Neural progenitor cell (in vitro differentiated cells): ENCODE measurements around the gene DLGAP5. TPM values are rescaled to one million over a fixed set of nuclear protein-coding genes. Genes with fewer than 3 reads are reported as not detected.

Experiments
- DNase-seq: peaks from one replicate; pipeline ENCODE4 v3.0.0-alpha.2; 2016; ENCODE audit warnings: low spot score
- H2AFZ ChIP-seq: fragments of 200-600 bp; sonication (generic); replicated peaks from 2 replicates; pipeline ENCODE4 v1.6.1; 2016; ENCODE audit warnings: antibody characterized with exemption
- H3F3A ChIP-seq: fragments of 200-600 bp; sonication (generic); 2 replicates; pipeline ENCODE4 v1.6.1; 2016; ENCODE audit warnings: antibody characterized with exemption, low read depth
- H3K27ac ChIP-seq: fragments of 200-600 bp; sonication (generic); 2 replicates; pipeline ENCODE4 v1.5.1; 2016; ENCODE audit warnings: mild to moderate bottlenecking
- H3K27me3 ChIP-seq: fragments of 200-600 bp; sonication (generic); 2 replicates; pipeline ENCODE4 v1.6.1; 2016; ENCODE audit warnings: mild to moderate bottlenecking, moderate library complexity
- H3K36me3 ChIP-seq: fragments of 200-600 bp; sonication (generic); 2 replicates; pipeline ENCODE4 v1.5.1; 2016
- H3K4me1 ChIP-seq: fragments of 200-600 bp; sonication (generic); 2 replicates; pipeline ENCODE4 v1.6.1; 2016; ENCODE audit warnings: mixed run types
- H3K4me2 ChIP-seq: fragments of 200-600 bp; sonication (generic); 2 replicates; pipeline ENCODE4 v1.6.1; 2016
- H3K4me3 ChIP-seq: fragments of 200-600 bp; sonication (generic); 2 replicates; pipeline ENCODE4 v1.5.1; 2016
- H3K79me2 ChIP-seq: fragments of 200-600 bp; sonication (generic); 2 replicates; pipeline ENCODE4 v1.6.1; 2016; ENCODE audit warnings: low read depth
- H3K9ac ChIP-seq: fragments of 200-600 bp; sonication (generic); 2 replicates; pipeline ENCODE4 v1.6.1; 2016
- H3K9me3 ChIP-seq: fragments of 200-600 bp; sonication (generic); 2 replicates; pipeline ENCODE4 v1.5.1; 2016; ENCODE audit warnings: low read depth
- H4K20me1 ChIP-seq: fragments of 200-600 bp; sonication (generic); 2 replicates; pipeline ENCODE4 v1.6.1; 2016; ENCODE audit warnings: low read depth
- H3K27ac Mint-ChIP-seq: 3 replicates; pipeline ENCODE4 v1.8.0; 2021; ENCODE audit warnings: mixed read lengths
- H3K27me3 Mint-ChIP-seq: 2 replicates; pipeline ENCODE4 v1.8.0; 2022; ENCODE audit warnings: low read depth, mild to moderate bottlenecking, inconsistent platforms, moderate library complexity, mixed read lengths; ENCODE audit not compliant: insufficient read depth
- H3K36me3 Mint-ChIP-seq: 3 replicates; pipeline ENCODE4 v1.8.0; 2021; ENCODE audit warnings: mixed read lengths
- H3K4me1 Mint-ChIP-seq: 3 replicates; pipeline ENCODE4 v1.8.0; 2021; ENCODE audit warnings: mixed read lengths
- H3K4me3 Mint-ChIP-seq: 3 replicates; pipeline ENCODE4 v1.8.0; 2021; ENCODE audit warnings: mild to moderate bottlenecking, moderate library complexity, mixed read lengths
- H3K9me3 Mint-ChIP-seq: 3 replicates; pipeline ENCODE4 v1.8.0; 2020; ENCODE audit warnings: mixed read lengths
- CTCF ChIP-seq: fragments of 200-600 bp; sonication (generic); IDR thresholded peaks from 2 replicates; pipeline ENCODE4 v1.5.1; 2017; ENCODE audit warnings: antibody characterized with exemption, mild to moderate bottlenecking
- EZH2 ChIP-seq: fragments of 200-600 bp; sonication (generic); IDR thresholded peaks from 2 replicates; pipeline ENCODE4 v1.6.1; 2017; ENCODE audit warnings: antibody characterized with exemption, mild to moderate bottlenecking, moderate library complexity
- EZH2phosphoT487 ChIP-seq: fragments of 200-600 bp; sonication (generic); IDR thresholded peaks from 2 replicates; pipeline ENCODE4 v1.6.1; 2017; ENCODE audit warnings: antibody characterized with exemption
- total RNA-seq: library from RNA; depleted of rRNA; stranded (reverse); fragments of >200 nt; gene quantifications from 2 replicates; pipeline ENCODE4 v1.2.3, GENCODE V29; 2015; ENCODE audit warnings: low replicate concordance

DLGAP5 gene
- total RNA-seq, 1 donor from 2014 or later = 313 TPM

GRCh38 chr14:55194656-55195355 lies 3.4 kb upstream of the DLGAP5 start:
- no peaks in the 10 kb centered on the region for H3K9me3 ChIP-seq
- Mint-ChIP-seq H3K9me3 (no peaks in the 10 kb centered on the region), H3K27ac (no peak overlapping the region), H3K27me3 (no peaks in the 10 kb centered on the region), H3K4me1 (peaks cover 9% of the 10 kb centered on the region), H3K36me3 (no peaks in the 10 kb centered on the region), H3K4me3 (no peak overlapping the region)
- H3K27ac ChIP-seq = no peak overlapping the region
- no peaks in the 10 kb centered on the region for H3K27me3 ChIP-seq
- no peak overlapping the region for H3K4me2 ChIP-seq
- no peak overlapping the region for H3K9ac ChIP-seq
- H3K4me1 ChIP-seq = peaks cover 2% of the 10 kb centered on the region
- no peak for DNase-seq
- H3F3A ChIP-seq = peaks cover 4% of the 10 kb centered on the region
- TF ChIP-seq EZH2 (no peak), EZH2phosphoT487 (no peak), CTCF (no peak)
- peaks cover 15% of the 10 kb centered on the region for H3K79me2 ChIP-seq
- H3K4me3 ChIP-seq = no peak overlapping the region
- H3K36me3 ChIP-seq = no peaks in the 10 kb centered on the region
- no peak overlapping the region for H2AFZ ChIP-seq
- H4K20me1 ChIP-seq = peaks cover 8% of the 10 kb centered on the region

DNA sequence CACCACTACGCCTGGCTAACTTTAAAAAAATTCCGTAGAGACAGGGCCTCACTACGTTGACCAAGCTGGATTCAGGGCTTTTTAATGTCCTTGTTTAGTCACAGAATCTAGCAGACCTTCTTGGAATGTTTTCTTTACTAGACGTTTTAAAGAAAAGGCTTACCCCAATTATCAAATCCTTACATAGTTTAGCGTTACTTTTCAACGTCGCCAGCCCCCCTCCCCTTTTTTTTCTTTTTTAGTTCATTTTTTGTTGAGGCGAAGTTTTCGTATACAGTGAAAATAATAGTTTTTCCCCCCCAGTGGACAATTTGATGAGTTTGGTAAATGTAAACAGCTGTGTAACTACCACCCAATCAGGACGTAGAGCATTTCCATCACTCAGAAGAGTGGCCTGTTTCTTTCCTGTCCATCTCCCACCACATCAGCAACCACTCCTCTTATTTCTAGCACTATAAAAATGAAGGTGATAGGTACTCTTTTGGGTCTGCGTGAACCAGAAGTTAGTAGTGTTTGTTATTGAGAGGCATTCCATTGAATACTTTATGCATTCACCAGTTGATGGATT lies 753 bp upstream of the DLGAP5 start:
- Histone ChIP-seq H3K27ac (no peak overlapping the region), H3K4me1 (peaks cover 15% of the 10 kb centered on the region), H3F3A (peaks cover 12% of the 10 kb centered on the region), H3K27me3 (no peaks in the 10 kb centered on the region), H3K9ac (no peak overlapping the region), H3K4me3 (peak overlapping the region; percentile 89), H3K36me3 (peaks cover 10% of the 10 kb centered on the region), H3K9me3 (no peaks in the 10 kb centered on the region), H3K79me2 (peaks cover 42% of the 10 kb centered on the region), H4K20me1 (peaks cover 33% of the 10 kb centered on the region), H3K4me2 (peak overlapping the region; percentile 97), H2AFZ (peak overlapping the region; percentile 77)
- DNase-seq = no peak
- H3K9me3 Mint-ChIP-seq = no peaks in the 10 kb centered on the region
- peaks cover 19% of the 10 kb centered on the region for H3K4me1 Mint-ChIP-seq
- peak overlapping the region; percentile 96 for H3K4me3 Mint-ChIP-seq
- TF ChIP-seq EZH2phosphoT487 (no peak), CTCF (no peak), EZH2 (no peak)
- peaks cover 8% of the 10 kb centered on the region for H3K36me3 Mint-ChIP-seq
- no peaks in the 10 kb centered on the region for H3K27me3 Mint-ChIP-seq
- no peak overlapping the region for H3K27ac Mint-ChIP-seq

DNA sequence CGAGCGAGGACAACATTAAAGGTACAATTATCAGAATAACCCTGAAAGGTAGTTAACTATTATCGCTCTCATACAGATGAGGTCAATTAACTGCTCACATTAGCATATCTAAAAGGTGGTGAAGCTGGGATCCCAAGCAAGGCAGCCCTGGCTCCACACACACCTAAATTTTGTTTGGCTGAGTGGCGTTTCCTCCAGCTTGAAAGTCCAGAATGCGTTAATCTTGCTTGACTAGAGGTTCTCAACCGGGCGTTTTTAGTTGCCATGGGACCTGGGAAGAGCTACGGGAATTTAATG lies 531 bp downstream of the DLGAP5 start:
- no peak for DNase-seq
- peak overlapping the region; percentile 89 for H3K4me3 ChIP-seq
- peaks cover 12% of the 10 kb centered on the region for H3F3A ChIP-seq
- no peak overlapping the region for H3K27ac ChIP-seq
- Mint-ChIP-seq H3K9me3 (no peaks in the 10 kb centered on the region), H3K4me3 (peak overlapping the region; percentile 96), H3K27me3 (no peaks in the 10 kb centered on the region), H3K27ac (peak overlapping the region; percentile 86), H3K36me3 (peaks cover 13% of the 10 kb centered on the region), H3K4me1 (peaks cover 19% of the 10 kb centered on the region)
- peak overlapping the region; percentile 64 for H3K9ac ChIP-seq
- H2AFZ ChIP-seq = peak overlapping the region; percentile 71
- peaks cover 55% of the 10 kb centered on the region for H3K79me2 ChIP-seq
- no peaks in the 10 kb centered on the region for H3K27me3 ChIP-seq
- peaks cover 10% of the 10 kb centered on the region for H3K36me3 ChIP-seq
- peaks cover 43% of the 10 kb centered on the region for H4K20me1 ChIP-seq
- H3K9me3 ChIP-seq = no peaks in the 10 kb centered on the region
- TF ChIP-seq EZH2 (no peak), EZH2phosphoT487 (no peak), CTCF (no peak)
- peak overlapping the region; percentile 97 for H3K4me2 ChIP-seq
- H3K4me1 ChIP-seq = peaks cover 15% of the 10 kb centered on the region
